ENCODE results near the gene MTF1. TPM values are rescaled to one million over a fixed set of nuclear protein-coding genes. Genes with fewer than 3 reads are reported as not detected.
"Not testable (repeated sequence)": the region's sequence is repeated elsewhere in the genome, so short reads cannot be mapped to it uniquely, and the experiment has no call there.

MTF1 gene
- 11.6 TPM for polyA plus RNA-seq (2013, experiment 1 of 4)
- 12.0 TPM for polyA plus RNA-seq (2013, experiment 2 of 4)
- 6.2 TPM for polyA plus RNA-seq (2013, experiment 3 of 4)
- 6.9 TPM for polyA plus RNA-seq (2013, experiment 4 of 4)

DNA sequence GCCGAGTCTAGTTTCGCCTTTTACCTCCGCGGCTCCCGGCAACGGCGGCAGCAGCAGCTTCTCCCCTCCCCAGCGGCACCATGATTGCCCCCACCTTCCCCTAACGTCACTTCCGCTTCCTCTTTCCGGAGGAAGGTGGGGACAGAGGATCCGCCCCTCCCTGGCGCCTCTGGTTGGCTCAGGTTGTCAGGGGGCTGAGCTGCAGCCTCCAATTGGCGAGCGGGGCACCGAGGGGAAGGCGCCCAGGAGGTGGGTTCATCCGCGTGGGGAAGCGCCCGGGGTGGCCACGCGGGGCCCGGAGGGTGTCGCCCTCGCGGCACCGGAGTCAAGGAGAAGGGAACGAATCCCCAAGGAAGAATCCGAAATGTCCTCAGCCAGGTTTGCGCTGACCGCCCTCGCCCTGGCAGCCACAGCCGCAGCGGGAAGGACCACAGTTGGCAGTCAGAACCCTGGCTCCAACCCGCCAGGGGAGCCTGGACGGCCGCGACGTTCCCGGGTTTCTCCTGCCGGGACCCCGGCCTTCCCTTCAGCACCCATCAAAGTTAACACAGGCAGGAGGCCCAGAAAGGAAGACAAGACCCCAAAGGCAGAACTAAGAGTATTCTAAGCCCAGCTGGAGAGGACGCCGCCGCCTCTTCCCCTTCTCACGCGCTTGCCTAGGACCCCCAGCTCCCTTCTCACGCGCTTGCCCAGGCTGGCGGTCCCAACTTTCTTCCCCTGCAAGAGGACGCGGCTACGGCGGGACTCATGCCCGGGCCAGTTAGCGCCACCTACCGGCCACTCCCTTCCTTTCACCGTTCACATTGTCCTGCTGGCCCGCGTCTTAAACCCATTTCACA, at the start of gene MTF1:
MTF1 (minus strand) TSS at position 86 of the 839 bp plus-strand sequence. CDS start 1,934 bp downstream, outside the sequence.
- WGBS, 2 experiments = 0% methylated on average over 61 of the region's 61 CpGs
- H3K27ac ChIP-seq (ENCODE audit: insufficient read depth, low read depth, low read length, poor library complexity, severe bottlenecking) = peak within 1 kb of the TSS; percentile 70
- no peaks in the 10 kb centered on the region for H3K27me3 ChIP-seq (ENCODE audit: control insufficient read depth, insufficient read depth, low read length, poor library complexity, severe bottlenecking)
- peaks cover 8% of the 10 kb centered on the region for H3K36me3 ChIP-seq (ENCODE audit: control insufficient read depth, insufficient read depth, low read length)
- H3K9me3 ChIP-seq (ENCODE audit: control insufficient read depth, low read length) = no peaks in the 10 kb centered on the region
- no peaks in the 10 kb centered on the region for H3K4me1 ChIP-seq (ENCODE audit: control insufficient read depth, insufficient read depth, low read length)
- peak within 1 kb of the TSS; percentile 82 for H3K4me3 ChIP-seq (ENCODE audit: insufficient read depth, low read depth, low read length)

DNA sequence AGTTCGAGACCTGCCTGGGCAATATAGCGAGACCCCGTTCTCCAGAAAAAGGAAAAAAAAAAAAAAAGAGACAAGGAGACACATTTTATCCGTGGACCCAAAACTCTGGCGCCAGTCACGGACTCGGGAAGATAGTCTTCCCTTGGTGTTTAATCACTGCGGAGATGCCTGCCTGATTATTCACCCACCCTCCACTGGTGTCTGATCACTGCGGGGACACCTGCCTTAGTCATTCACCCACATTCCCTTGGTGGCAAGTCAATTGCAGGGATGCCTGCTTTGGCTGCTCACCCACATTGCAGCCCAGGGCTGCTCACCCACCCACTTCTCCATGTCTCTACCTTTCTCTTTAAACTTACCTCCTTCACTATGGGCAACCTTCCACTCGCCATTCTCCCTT, 49.1 kb upstream of the MTF1 start:
- not testable (repeated sequence) for H3K27ac ChIP-seq (ENCODE audit: insufficient read depth, low read depth, low read length, poor library complexity, severe bottlenecking); H3K36me3 ChIP-seq (ENCODE audit: control insufficient read depth, insufficient read depth, low read length); H3K9me3 ChIP-seq (ENCODE audit: control insufficient read depth, low read length); H3K4me1 ChIP-seq (ENCODE audit: control insufficient read depth, insufficient read depth, low read length); H3K27me3 ChIP-seq (ENCODE audit: control insufficient read depth, insufficient read depth, low read length, poor library complexity, severe bottlenecking); H3K4me3 ChIP-seq (ENCODE audit: insufficient read depth, low read depth, low read length)
- WGBS, 2 experiments = 95 to 96% methylated on average over 10 of the region's 10 CpGs

DNA sequence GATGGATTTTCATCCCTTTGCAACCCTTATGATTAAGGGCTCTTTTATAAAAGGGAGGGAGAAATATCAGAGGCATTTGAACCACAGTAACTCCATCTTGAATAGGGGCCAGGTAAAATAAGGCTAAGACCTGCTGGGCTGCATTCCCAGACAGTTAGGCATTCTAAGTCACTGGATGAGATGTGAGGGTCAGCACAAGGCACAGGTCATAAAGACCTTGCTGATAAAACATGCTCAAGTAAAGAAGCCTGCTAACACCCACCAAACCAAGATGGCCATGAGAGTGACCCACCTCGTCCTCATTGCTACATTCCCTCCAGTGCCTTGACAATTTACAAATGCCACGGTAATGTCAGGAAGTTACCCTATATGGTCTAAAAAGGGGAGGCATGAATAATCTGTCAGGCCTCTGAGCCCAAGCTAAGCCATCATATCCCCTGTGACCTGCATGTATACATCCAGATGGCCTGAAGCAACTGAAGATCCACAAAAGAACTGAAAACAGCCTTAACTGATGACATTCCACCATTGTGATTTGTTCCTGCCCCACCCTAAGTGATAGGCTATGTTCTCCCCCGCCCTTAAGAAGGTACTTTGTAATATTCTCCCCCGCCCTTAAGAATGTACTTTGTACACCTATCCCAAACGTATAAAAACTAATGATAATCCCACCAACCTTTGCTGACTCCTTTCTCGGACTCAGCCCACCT, 48.2 kb upstream of the MTF1 start:
- H3K4me1 ChIP-seq (ENCODE audit: control insufficient read depth, insufficient read depth, low read length); H3K36me3 ChIP-seq (ENCODE audit: control insufficient read depth, insufficient read depth, low read length); H3K27ac ChIP-seq (ENCODE audit: insufficient read depth, low read depth, low read length, poor library complexity, severe bottlenecking); H3K4me3 ChIP-seq (ENCODE audit: insufficient read depth, low read depth, low read length); H3K27me3 ChIP-seq (ENCODE audit: control insufficient read depth, insufficient read depth, low read length, poor library complexity, severe bottlenecking); H3K9me3 ChIP-seq (ENCODE audit: control insufficient read depth, low read length): not testable (repeated sequence)
- WGBS, 2 experiments = 90 to 92% methylated on average over 6 of the region's 6 CpGs

DNA sequence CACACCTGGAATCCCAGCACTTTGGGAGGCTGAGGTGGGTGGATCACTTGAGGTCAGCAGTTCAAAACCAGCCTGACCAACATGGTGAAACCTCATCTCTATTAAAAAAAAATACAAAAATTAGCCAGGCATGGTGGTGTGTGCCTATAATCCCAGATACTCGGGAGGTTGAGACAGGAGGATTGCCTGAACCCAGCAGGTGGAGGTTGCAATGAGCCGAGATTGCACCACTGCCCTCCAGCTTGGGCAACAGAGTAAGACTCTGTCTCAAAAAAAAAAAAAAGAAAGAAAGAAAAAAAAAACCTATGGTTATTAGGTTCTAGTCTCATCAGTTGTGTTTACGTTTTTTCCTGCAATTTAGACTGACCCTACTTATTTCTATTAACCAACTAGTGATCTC, 47.2 kb upstream of the MTF1 start:
- 84 to 96% methylated on average over 2 to 3 of the region's 3 CpGs for WGBS, 2 experiments
- not testable (repeated sequence) for H3K27me3 ChIP-seq (ENCODE audit: control insufficient read depth, insufficient read depth, low read length, poor library complexity, severe bottlenecking); H3K9me3 ChIP-seq (ENCODE audit: control insufficient read depth, low read length); H3K4me3 ChIP-seq (ENCODE audit: insufficient read depth, low read depth, low read length); H3K36me3 ChIP-seq (ENCODE audit: control insufficient read depth, insufficient read depth, low read length); H3K27ac ChIP-seq (ENCODE audit: insufficient read depth, low read depth, low read length, poor library complexity, severe bottlenecking); H3K4me1 ChIP-seq (ENCODE audit: control insufficient read depth, insufficient read depth, low read length)

DNA sequence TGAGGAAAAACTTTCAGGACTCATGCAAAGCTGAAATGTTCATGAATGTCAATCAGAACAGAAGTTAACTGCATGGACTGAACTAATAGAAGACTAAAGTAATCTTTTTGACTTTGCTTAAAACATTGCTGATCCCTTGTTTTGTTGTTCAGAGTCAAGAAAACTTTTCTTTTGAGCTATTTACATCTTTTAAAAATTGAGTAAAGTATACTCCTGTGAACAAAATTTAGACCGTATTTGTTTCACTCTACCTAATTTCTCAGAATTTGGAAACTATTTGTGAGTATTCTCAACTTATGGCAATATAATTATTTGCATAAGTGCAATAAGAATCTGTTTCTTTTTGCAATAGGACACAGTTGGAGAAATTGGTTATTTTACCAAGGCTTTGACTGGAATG, 46.3 kb upstream of the MTF1 start:
- Histone ChIP-seq H3K4me3 (ENCODE audit: insufficient read depth, low read depth, low read length) (no peak overlapping the region), H3K9me3 (ENCODE audit: control insufficient read depth, low read length) (peaks cover 4% of the 10 kb centered on the region), H3K27me3 (ENCODE audit: control insufficient read depth, insufficient read depth, low read length, poor library complexity, severe bottlenecking) (no peaks in the 10 kb centered on the region), H3K27ac (ENCODE audit: insufficient read depth, low read depth, low read length, poor library complexity, severe bottlenecking) (no peak overlapping the region), H3K36me3 (ENCODE audit: control insufficient read depth, insufficient read depth, low read length) (no peaks in the 10 kb centered on the region), H3K4me1 (ENCODE audit: control insufficient read depth, insufficient read depth, low read length) (no peaks in the 10 kb centered on the region)
- no CpG with 5 or more reads among the region's 1 CpG for WGBS, 2 experiments

DNA sequence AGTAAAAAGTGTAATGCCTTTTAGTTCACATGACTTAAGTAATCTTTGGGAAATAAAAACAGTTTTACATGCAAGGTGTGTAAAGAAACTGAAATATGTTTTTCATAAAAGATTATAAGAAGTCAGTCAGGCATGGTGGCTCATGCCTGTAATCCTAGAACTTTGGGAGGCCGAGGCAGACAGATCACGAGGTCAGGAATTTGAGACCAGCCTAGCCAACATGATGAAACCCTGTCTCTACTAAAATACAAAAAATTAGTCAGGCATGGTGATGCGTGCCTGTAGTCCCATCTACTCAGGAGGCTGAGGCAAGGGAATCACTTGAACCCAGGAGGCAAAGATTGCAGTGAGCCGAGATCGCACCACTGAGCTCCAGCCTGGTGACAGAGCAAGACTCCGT, 44.5 kb upstream of the MTF1 start:
- 89 to 97% methylated on average over 5 to 6 of the region's 6 CpGs for WGBS, 2 experiments
- H3K27me3 ChIP-seq (ENCODE audit: control insufficient read depth, insufficient read depth, low read length, poor library complexity, severe bottlenecking); H3K9me3 ChIP-seq (ENCODE audit: control insufficient read depth, low read length); H3K27ac ChIP-seq (ENCODE audit: insufficient read depth, low read depth, low read length, poor library complexity, severe bottlenecking); H3K4me3 ChIP-seq (ENCODE audit: insufficient read depth, low read depth, low read length); H3K4me1 ChIP-seq (ENCODE audit: control insufficient read depth, insufficient read depth, low read length); H3K36me3 ChIP-seq (ENCODE audit: control insufficient read depth, insufficient read depth, low read length): not testable (repeated sequence)

DNA sequence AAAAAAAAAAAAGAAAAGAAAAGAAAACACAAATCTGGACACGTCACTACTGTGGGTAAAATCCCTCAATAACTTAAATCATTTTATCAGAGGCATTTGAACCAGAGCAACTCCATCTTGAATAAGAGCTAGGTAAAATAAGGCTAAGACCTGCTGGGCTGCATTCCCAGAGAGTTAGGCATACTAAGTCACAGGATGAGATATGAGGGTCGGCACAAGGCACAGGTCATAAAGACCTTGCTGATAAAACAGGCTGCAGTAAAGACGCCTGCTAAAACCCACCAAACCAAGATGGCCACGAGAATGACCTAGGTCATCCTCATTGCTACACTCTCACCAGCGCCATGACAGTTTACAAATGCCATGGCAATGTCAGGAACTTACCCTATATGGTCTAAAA, 43.6 kb upstream of the MTF1 start:
- WGBS, 2 experiments = 95 to 96% methylated on average over 4 to 5 of the region's 5 CpGs
- Histone ChIP-seq H3K36me3 (ENCODE audit: control insufficient read depth, insufficient read depth, low read length) (no peaks in the 10 kb centered on the region), H3K4me3 (ENCODE audit: insufficient read depth, low read depth, low read length) (no peak overlapping the region), H3K27me3 (ENCODE audit: control insufficient read depth, insufficient read depth, low read length, poor library complexity, severe bottlenecking) (no peaks in the 10 kb centered on the region), H3K4me1 (ENCODE audit: control insufficient read depth, insufficient read depth, low read length) (no peaks in the 10 kb centered on the region), H3K27ac (ENCODE audit: insufficient read depth, low read depth, low read length, poor library complexity, severe bottlenecking) (no peak overlapping the region), H3K9me3 (ENCODE audit: control insufficient read depth, low read length) (peaks cover 4% of the 10 kb centered on the region)

DNA sequence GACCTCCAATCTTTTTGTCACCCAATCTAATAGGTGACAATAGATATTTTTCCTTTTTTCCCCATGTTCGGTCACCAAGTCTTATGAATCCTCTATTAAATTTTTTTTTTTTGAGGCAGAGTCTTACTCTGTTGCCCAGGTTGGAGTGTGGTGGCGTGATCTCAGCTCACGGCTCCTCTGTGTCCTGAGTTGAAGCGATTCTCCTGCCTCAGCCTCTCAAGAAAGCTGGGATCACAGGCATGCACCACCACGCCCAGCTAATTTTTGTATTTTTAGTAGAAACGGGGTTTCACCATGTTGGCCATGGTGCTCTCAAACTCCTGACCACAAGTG, 42.5 kb upstream of the MTF1 start:
- Histone ChIP-seq H3K4me1 (ENCODE audit: control insufficient read depth, insufficient read depth, low read length) (no peaks in the 10 kb centered on the region), H3K27ac (ENCODE audit: insufficient read depth, low read depth, low read length, poor library complexity, severe bottlenecking) (no peak overlapping the region), H3K9me3 (ENCODE audit: control insufficient read depth, low read length) (peaks cover 4% of the 10 kb centered on the region), H3K4me3 (ENCODE audit: insufficient read depth, low read depth, low read length) (no peak overlapping the region), H3K36me3 (ENCODE audit: control insufficient read depth, insufficient read depth, low read length) (no peaks in the 10 kb centered on the region), H3K27me3 (ENCODE audit: control insufficient read depth, insufficient read depth, low read length, poor library complexity, severe bottlenecking) (no peaks in the 10 kb centered on the region)
- WGBS, 2 experiments = 92 to 94% methylated on average over 6 of the region's 6 CpGs

DNA sequence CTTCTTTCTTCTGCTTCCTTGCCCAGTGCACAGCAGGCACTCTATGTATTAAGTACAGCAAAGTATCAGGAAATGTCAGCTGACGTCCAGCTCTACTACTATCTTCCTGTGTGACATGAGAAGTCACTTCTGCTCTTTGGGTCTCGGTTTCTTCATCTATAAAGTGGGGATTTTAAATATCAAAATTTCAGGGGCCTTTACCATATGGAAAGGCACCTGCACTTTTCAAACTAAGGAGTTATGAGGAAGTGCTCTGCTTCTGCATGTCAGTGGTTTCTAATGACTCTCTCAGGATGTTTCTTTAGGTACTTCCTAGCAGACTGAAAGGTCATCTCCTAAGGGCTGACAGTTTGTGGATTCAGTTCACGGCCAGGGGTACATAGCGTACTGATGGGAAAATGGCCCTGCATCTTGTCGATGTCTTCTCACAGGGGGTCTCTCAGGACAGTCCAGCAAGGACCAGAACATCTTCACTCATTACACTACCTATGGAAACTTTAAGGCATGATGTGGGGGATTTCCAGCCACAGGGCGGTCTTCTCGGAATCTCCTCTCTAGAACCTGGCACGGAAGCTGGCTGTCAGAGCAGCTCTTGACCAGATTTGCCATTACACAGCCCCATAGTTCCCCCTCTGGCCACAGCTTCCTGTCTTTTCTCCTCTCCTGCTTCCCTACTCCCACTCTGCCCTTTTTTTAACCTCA, 42.0 kb upstream of the MTF1 start:
- WGBS, 2 experiments = 95 to 96% methylated on average over 8 of the region's 8 CpGs
- no peak overlapping the region for H3K27ac ChIP-seq (ENCODE audit: insufficient read depth, low read depth, low read length, poor library complexity, severe bottlenecking)
- H3K27me3 ChIP-seq (ENCODE audit: control insufficient read depth, insufficient read depth, low read length, poor library complexity, severe bottlenecking) = no peaks in the 10 kb centered on the region
- H3K9me3 ChIP-seq (ENCODE audit: control insufficient read depth, low read length) = peaks cover 4% of the 10 kb centered on the region
- no peak overlapping the region for H3K4me3 ChIP-seq (ENCODE audit: insufficient read depth, low read depth, low read length)
- H3K36me3 ChIP-seq (ENCODE audit: control insufficient read depth, insufficient read depth, low read length) = no peaks in the 10 kb centered on the region
- no peaks in the 10 kb centered on the region for H3K4me1 ChIP-seq (ENCODE audit: control insufficient read depth, insufficient read depth, low read length)

DNA sequence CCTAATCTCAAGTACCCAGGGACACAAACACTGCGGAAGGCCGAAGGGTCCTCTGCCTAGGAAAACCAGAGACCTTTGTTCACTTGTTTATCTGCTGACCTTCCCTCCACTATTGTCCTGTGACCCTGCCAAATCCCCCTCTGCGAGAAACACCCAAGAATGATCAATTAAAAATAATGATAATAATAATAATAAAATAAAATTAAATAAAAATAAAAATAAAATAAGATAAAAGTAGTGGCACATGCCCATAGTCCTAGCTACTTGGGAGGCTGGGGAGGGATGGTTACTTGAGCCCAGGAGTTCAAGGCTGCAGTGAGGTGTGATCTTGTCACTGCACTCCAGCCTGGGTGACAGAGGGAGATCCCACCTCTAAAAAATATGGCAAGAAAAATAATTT, 38.2 kb upstream of the MTF1 start:
- H3K9me3 ChIP-seq (ENCODE audit: control insufficient read depth, low read length); H3K27me3 ChIP-seq (ENCODE audit: control insufficient read depth, insufficient read depth, low read length, poor library complexity, severe bottlenecking): not testable (repeated sequence)
- no CpG with 5 or more reads among the region's 3 CpGs for WGBS, 2 experiments

More for the DNA sequence above, 38.2 kb upstream of the MTF1 start:
- not testable (repeated sequence) for H3K27ac ChIP-seq (ENCODE audit: insufficient read depth, low read depth, low read length, poor library complexity, severe bottlenecking); H3K4me3 ChIP-seq (ENCODE audit: insufficient read depth, low read depth, low read length); H3K36me3 ChIP-seq (ENCODE audit: control insufficient read depth, insufficient read depth, low read length); H3K4me1 ChIP-seq (ENCODE audit: control insufficient read depth, insufficient read depth, low read length)

All from ectodermal cell (in vitro differentiated cells).